GM13977 (cell line): ENCODE results near the gene NFE2L1.

ENCODE experiments used
- DNase-seq: peaks from one replicate; pipeline ENCODE4 v3.0.0; 2012; ENCODE audit warnings: low spot score
- in situ Hi-C: fragments of 300-500 bp; cut with MboI; formaldehyde crosslinking; loops from one replicate; pipeline ENCODE4 v1.12.0; 2022; ENCODE audit warnings: low sequenced_read_pairs, low pct_unique_long_range_greater_than_20kb, mixed read lengths, inconsistent platforms; ENCODE audit not compliant: unreplicated experiment
- TF ChIP-seq, protein P1 (sequence below): IDR thresholded peaks from 2 replicates; pipeline ENCODE4 v1.5.1; 2012; ENCODE audit warnings: mild to moderate bottlenecking, control low read depth; ENCODE audit not compliant: insufficient read depth; ENCODE audit errors: extremely low read depth, missing control alignments

The NFE2L1 gene

DNA sequence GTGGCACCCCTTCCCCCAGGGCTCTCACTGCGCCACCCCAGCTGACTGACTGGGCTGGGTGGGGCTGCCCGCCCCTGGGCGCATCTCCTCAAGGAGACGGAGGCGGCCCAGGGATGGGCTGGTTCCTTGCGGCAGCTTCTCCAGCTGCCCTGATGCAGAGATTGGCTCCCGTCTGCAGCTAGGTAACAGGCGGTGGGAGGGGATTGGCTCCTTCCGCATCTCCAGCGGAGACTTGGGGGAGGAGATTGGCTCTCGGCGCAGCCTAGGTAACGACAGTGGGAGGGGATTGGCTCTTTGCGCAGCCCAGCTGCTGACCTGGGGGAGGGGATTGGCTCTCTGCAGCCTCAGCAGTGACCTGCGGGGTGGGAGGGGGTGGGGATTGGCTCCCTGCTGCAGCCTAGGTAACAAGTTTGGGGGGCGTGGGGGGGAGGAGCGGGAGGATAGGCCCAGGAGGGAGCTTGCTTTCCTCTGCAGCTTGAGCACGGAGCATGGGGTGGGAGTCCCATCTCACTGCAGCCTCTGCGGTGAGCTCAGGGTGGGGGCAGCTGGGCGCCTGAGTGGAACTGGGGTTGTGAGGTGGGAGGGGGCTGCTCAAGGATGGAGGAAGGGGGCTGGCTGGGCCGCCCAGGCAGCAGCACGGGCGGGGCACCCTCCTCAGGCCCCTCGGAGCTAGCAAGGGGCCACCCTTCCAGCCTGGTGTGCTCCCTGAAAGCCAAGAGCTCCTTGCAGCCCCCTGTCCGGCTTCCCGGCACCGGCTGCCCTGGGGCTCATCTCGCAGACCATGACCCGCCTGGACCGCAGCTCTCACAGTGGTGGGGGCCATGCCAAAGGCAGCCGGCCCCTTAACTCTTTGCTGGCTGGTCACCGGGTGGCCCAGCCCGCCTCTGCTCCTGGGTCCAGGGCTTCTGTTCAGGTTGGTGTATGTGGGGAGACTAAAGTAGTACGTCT, 6.4 kb downstream of the NFE2L1 start:
- peak; percentile 12 for DNase-seq
- in situ Hi-C loops: no loop called here
- TF ChIP-seq, protein P1, sequence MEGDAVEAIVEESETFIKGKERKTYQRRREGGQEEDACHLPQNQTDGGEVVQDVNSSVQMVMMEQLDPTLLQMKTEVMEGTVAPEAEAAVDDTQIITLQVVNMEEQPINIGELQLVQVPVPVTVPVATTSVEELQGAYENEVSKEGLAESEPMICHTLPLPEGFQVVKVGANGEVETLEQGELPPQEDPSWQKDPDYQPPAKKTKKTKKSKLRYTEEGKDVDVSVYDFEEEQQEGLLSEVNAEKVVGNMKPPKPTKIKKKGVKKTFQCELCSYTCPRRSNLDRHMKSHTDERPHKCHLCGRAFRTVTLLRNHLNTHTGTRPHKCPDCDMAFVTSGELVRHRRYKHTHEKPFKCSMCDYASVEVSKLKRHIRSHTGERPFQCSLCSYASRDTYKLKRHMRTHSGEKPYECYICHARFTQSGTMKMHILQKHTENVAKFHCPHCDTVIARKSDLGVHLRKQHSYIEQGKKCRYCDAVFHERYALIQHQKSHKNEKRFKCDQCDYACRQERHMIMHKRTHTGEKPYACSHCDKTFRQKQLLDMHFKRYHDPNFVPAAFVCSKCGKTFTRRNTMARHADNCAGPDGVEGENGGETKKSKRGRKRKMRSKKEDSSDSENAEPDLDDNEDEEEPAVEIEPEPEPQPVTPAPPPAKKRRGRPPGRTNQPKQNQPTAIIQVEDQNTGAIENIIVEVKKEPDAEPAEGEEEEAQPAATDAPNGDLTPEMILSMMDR: no peak

DNA sequence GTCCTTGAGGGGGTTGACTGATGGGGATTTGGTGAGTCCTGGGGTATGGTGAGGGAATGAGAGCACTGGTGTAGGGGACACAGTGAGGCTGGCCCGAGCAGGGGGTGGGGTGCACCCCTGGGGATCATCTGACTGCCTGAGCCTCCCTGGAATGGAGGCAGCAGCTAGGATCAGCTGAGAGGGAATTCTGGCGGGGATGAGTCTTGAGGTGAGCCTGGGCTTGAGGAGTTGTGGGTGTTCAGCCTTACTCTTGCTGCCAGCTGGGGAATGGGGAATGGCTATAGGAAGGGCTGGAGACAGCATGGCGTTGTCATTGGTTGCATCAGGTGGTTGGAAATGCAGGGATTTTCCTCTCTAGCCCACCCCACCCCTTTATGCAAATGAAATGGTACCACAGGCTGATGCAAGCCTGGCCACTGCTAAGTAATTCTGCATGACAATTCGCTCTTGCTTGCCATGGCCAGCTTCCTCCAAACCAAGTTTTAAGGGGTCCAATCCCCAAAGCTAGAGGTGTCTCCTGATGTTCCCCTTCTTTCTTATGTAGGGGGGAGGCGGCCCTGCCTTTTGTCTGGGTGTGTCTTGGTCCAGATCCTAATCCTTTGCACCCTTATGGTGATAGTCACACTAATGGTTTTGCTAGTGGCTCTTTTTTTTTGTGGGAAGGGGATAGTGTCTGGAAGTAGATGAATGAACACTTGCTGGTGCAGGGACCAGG, 7.5 kb downstream of the NFE2L1 start:
- in situ Hi-C loops: no loop called here

DNA sequence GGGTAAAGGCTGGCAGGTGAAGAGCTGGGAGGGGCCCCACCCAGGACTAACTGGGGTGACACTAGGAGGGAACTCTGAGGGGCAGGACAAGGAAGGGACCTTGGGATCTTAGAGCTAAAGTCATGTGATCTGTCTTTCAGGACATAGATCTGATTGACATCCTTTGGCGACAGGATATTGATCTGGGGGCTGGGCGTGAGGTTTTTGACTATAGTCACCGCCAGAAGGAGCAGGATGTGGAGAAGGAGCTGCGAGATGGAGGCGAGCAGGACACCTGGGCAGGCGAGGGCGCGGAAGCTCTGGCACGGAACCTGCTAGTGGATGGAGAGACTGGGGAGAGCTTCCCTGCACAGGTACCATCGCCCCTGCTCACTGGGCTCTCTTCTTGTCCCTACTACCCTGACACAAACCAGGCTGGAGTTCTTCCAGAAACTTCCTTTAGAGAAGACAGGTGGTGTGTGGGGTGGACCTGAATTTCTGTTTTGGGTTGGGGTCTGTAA, 8.1 kb downstream of the NFE2L1 start:
- DNase-seq: no peak
- TF ChIP-seq, protein P1: no peak
- in situ Hi-C loops: no loop called here

More for the DNA sequence above, 7.5 kb downstream of the NFE2L1 start:
- peak; percentile 73 for DNase-seq
- TF ChIP-seq, protein P1: no peak

DNA sequence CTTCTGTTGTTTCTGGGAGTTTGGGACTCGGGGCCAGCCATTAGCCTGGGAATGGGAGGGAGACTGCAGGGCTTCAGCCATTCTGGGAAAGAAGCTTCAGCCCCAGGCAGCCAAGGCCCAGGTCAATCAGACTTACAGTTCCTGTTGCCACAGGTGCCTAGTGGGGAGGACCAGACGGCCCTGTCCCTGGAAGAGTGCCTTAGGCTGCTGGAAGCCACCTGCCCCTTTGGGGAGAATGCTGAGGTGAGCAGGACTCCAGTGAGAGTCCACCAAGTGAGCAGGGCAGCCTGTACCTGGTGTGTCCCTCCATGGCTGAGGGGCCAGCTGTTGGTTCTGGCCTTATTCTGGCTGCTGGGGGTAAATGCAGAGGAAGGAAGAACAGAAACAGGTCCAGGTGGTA, 8.7 kb downstream of the NFE2L1 start:
- no peak for DNase-seq
- TF ChIP-seq, protein P1: no peak
- in situ Hi-C loops: no loop called here

DNA sequence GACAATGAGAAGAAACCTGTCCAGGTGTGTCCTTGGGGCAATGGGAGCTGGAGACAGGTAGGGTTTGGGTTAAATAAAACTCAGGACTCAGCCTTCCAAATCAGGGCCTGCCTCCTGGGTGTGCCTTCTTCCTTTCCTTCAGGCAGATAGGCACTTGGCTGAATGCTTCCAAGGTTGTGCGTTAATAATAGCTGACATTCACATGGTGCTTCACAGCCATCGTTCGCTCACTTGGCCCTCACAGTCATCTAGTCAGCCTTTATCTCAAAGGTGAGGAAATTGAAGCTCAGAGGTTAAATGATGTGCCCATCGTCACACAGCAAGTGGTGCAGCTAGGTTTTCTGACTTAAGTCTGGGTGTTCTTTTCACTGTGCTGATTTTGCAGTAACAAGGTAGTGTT, 9.5 kb downstream of the NFE2L1 start:
- in situ Hi-C loops: no loop called here
- TF ChIP-seq, protein P1: no peak
- no peak for DNase-seq

DNA sequence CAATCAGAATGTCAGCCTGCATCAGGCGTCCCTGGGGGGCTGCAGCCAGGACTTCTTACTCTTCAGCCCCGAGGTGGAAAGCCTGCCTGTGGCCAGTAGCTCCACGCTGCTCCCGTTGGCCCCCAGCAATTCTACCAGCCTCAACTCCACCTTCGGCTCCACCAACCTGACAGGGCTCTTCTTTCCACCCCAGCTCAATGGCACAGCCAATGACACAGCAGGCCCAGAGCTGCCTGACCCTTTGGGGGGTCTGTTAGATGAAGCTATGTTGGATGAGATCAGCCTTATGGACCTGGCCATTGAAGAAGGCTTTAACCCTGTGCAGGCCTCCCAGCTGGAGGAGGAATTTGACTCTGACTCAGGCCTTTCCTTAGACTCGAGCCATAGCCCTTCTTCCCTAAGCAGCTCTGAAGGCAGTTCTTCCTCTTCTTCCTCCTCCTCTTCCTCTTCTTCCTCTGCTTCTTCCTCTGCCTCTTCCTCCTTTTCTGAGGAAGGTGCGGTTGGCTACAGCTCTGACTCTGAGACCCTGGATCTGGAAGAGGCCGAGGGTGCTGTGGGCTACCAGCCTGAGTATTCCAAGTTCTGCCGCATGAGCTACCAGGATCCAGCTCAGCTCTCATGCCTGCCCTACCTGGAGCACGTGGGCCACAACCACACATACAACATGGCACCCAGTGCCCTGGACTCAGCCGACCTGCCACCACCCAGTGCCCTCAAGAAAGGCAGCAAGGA, 10.4 kb downstream of the NFE2L1 start:
- in situ Hi-C loops: no loop called here

More for the DNA sequence above, 10.4 kb downstream of the NFE2L1 start:
- TF ChIP-seq, protein P1: no peak
- DNase-seq: no peak
